ENCODE data around the gene ZNF519. TPM values are rescaled to one million over a fixed set of nuclear protein-coding genes. Genes with fewer than 3 reads are reported as not detected.

Gene ZNF519
- total RNA-seq, 3 donors from 2014 or later = 7.9 to 18.4 (median 9.1) TPM

- no peaks in the 10 kb centered on the region for H3K36me3 ChIP-seq
- intact Hi-C loops (cut with DNase I; ENCODE audit: low total_unique reads) = no loop called here
- TF ChIP-seq POLR2AphosphoS5 (IDR thresholded peaks at IDR 0.05) (no peak), CTCF (IDR thresholded peaks at IDR 0.05) (no peak), POLR2A (IDR thresholded peaks at IDR 0.05) (no peak)
- DNase-seq (ENCODE audit: low spot score in 2 of 2) = no peak
- H3K4me3 ChIP-seq = no peak overlapping the region
- no peaks in the 10 kb centered on the region for H3K4me1 ChIP-seq
- H3K9me3 ChIP-seq = no peaks in the 10 kb centered on the region
- H3K27ac ChIP-seq = no peak overlapping the region
- H3K27me3 ChIP-seq = no peaks in the 10 kb centered on the region
Measured at GRCh38 chr18:14085770-14086457, 46.3 kb downstream of the ZNF519 start.

- DNase-seq (ENCODE audit: low spot score in 2 of 2) = no peak
Measured at GRCh38 chr18:14075196-14075595, 57.0 kb downstream of the ZNF519 start.

GRCh38 chr18:14074187-14074586 is 58.0 kb downstream of the ZNF519 start:
- TF ChIP-seq POLR2AphosphoS5 (IDR thresholded peaks at IDR 0.05) = no peak
- no peak for TF ChIP-seq CTCF (IDR thresholded peaks at IDR 0.05)
- no peak for TF ChIP-seq POLR2A (IDR thresholded peaks at IDR 0.05)

More at GRCh38 chr18:14075196-14075595, 57.0 kb downstream of the ZNF519 start:
- H3K36me3 ChIP-seq = no peaks in the 10 kb centered on the region
- TF ChIP-seq POLR2AphosphoS5 (IDR thresholded peaks at IDR 0.05) (no peak), CTCF (IDR thresholded peaks at IDR 0.05) (no peak), POLR2A (IDR thresholded peaks at IDR 0.05) (no peak)
- no peaks in the 10 kb centered on the region for H3K9me3 ChIP-seq
- no peaks in the 10 kb centered on the region for H3K27me3 ChIP-seq
- H3K27ac ChIP-seq = no peak overlapping the region
- no peaks in the 10 kb centered on the region for H3K4me1 ChIP-seq
- no peak overlapping the region for H3K4me3 ChIP-seq
- intact Hi-C loops (cut with DNase I; ENCODE audit: low total_unique reads) = no loop called here

GRCh38 chr18:14053661-14054060 is 78.6 kb downstream of the ZNF519 start:
- intact Hi-C loops (cut with DNase I; ENCODE audit: low total_unique reads) = no loop called here
- Histone ChIP-seq H3K27me3 (no peaks in the 10 kb centered on the region), H3K4me1 (no peaks in the 10 kb centered on the region), H3K9me3 (peaks cover 7 to 26% of the 10 kb centered on the region in 2 donors), H3K36me3 (no peaks in the 10 kb centered on the region), H3K4me3 (no peak overlapping the region), H3K27ac (no peak overlapping the region)
- DNase-seq (ENCODE audit: low spot score in 2 of 2) = no peak
- TF ChIP-seq POLR2A (IDR thresholded peaks at IDR 0.05) = no peak
- no peak for TF ChIP-seq POLR2AphosphoS5 (IDR thresholded peaks at IDR 0.05)
- no peak for TF ChIP-seq CTCF (IDR thresholded peaks at IDR 0.05)

More at GRCh38 chr18:14074187-14074586, 58.0 kb downstream of the ZNF519 start:
- DNase-seq (ENCODE audit: low spot score in 2 of 2) = no peak
- peaks cover 0 to 5% of the 10 kb centered on the region in 2 donors for H3K9me3 ChIP-seq
- H3K4me1 ChIP-seq = no peaks in the 10 kb centered on the region
- H3K27me3 ChIP-seq = no peaks in the 10 kb centered on the region
- no peak overlapping the region for H3K4me3 ChIP-seq
- no peaks in the 10 kb centered on the region for H3K36me3 ChIP-seq
- no peak overlapping the region for H3K27ac ChIP-seq
- intact Hi-C loops (cut with DNase I; ENCODE audit: low total_unique reads) = no loop called here

Other genes starting within 250 kb of the ZNF519 start
- not detected for gene MC2R, start 216.9 kb downstream of the ZNF519 start, total RNA-seq